Loucy (cell line): ENCODE data around the gene NOL4L.

Source experiments
- EZH2phosphoT487 ChIP-seq: fragments of 200-600 bp; IDR thresholded peaks from 2 replicates; pipeline ENCODE4 v1.6.1; 2018; ENCODE audit warnings: antibody characterized with exemption, mild to moderate bottlenecking, moderate library complexity, borderline replicate concordance
- TF ChIP-seq, protein P1 (sequence below): fragments of 200-600 bp; sonication (generic); conservative IDR thresholded peaks from 2 replicates; pipeline ENCODE4 v1.5.1; 2014; ENCODE audit warnings: mild to moderate bottlenecking, antibody characterized with exemption, low read length

- TF ChIP-seq, protein P1, sequence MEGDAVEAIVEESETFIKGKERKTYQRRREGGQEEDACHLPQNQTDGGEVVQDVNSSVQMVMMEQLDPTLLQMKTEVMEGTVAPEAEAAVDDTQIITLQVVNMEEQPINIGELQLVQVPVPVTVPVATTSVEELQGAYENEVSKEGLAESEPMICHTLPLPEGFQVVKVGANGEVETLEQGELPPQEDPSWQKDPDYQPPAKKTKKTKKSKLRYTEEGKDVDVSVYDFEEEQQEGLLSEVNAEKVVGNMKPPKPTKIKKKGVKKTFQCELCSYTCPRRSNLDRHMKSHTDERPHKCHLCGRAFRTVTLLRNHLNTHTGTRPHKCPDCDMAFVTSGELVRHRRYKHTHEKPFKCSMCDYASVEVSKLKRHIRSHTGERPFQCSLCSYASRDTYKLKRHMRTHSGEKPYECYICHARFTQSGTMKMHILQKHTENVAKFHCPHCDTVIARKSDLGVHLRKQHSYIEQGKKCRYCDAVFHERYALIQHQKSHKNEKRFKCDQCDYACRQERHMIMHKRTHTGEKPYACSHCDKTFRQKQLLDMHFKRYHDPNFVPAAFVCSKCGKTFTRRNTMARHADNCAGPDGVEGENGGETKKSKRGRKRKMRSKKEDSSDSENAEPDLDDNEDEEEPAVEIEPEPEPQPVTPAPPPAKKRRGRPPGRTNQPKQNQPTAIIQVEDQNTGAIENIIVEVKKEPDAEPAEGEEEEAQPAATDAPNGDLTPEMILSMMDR: no peak
- TF ChIP-seq EZH2phosphoT487: no peak
Measured at GRCh38 chr20:32468313-32468640, 116.9 kb downstream of the NOL4L start.
